ENCODE measurements around the gene RYK.

DNA sequence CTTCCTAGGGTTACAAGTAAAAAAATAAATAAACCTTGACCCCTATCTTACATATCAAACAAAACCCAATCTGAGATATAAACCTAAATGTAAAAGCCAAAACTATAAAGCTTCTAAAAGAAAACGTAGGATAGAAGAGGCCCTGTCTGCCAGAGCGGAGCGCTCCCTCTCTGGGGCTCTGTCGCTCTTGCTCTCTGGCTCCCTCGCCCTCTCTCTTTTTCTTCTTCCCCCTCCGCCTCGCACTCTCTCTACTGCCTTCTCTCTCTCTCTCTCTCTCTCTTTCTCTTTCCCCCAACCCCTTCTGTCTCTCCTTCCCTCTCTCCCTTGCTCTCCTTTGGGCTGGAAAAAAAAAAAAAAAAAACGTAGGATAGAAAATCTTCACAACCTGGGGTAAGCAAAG, 21.6 kb downstream of the RYK start:
- TF ChIP-seq EZH2phosphoT487 (IDR thresholded peaks at IDR 0.05; ENCODE audit: insufficient read depth, low read depth) (no peak), EZH2 (IDR thresholded peaks at IDR 0.05; ENCODE audit: insufficient read depth, poor library complexity, severe bottlenecking) (no peak)

All from GM23248 (cell line).